ENCODE data around the gene PLK1. TPM values are rescaled to one million over a fixed set of nuclear protein-coding genes. Genes with fewer than 3 reads are reported as not detected.
"Not testable (repeated sequence)": the region's sequence is repeated elsewhere in the genome, so short reads cannot be mapped to it uniquely, and the experiment has no call there.

Gene PLK1
- polyA plus RNA-seq, 1 donor: 38.8 TPM

- DNase-seq: no peak
These were observed 30.8 kb downstream of the PLK1 start for GRCh38 chr16:23709536-23709935.

DNA sequence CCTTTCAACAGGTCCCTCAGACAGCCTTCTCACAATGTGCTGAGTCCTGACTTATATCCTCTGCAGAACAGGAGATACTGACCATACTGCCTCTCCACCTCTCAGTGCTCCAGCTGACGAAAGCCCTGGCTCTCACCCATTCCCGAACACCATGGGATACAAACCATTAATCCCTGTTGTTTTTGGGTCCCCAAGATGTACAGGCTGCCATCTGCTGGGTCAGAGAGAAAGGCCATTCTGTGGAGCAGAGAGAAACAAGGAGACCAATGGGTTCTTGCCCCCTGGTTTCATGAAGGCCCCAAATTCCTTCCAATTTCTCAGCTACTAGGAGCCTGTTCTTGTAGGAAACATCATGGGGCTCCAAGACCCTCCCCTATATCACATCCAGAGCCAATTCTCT lies 31.3 kb downstream of the PLK1 start:
- no peak for DNase-seq

GRCh38 chr16:23710504-23710903 lies 31.8 kb downstream of the PLK1 start:
- no peak for DNase-seq

DNA sequence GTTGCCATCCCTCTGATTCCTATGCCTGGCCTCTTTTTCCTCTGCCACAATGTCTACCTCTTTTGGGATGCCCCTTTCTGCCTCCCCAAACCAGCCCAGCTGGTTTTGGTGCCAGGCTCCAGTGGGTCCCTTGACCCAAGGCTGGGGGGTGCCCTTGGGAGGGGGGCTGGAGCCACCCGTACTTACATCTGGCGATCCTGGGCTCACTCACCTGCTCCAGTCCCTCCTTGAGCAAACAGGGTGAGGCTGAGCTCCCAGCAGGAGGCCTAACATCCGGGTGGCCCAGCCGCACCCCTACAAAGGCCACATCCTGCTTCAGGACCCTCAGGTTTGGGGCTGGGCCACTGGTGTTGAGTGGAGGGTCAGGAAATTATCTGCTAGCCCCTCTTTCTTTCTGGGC lies 33.1 kb downstream of the PLK1 start:
- no peak for DNase-seq

GRCh38 chr16:23712976-23713375 lies 34.3 kb downstream of the PLK1 start, which contains the start of gene ERN2:
Gene ERN2 (minus strand): TSS chr16:23713222. CDS start chr16:23713187, 35 bp downstream.
- no peak for DNase-seq

GRCh38 chr16:23716484-23716883 lies 37.8 kb downstream of the PLK1 start:
- DNase-seq: no peak

- not testable (repeated sequence) for DNase-seq
These were observed 44.0 kb downstream of the PLK1 start for GRCh38 chr16:23722613-23723240.

DNA sequence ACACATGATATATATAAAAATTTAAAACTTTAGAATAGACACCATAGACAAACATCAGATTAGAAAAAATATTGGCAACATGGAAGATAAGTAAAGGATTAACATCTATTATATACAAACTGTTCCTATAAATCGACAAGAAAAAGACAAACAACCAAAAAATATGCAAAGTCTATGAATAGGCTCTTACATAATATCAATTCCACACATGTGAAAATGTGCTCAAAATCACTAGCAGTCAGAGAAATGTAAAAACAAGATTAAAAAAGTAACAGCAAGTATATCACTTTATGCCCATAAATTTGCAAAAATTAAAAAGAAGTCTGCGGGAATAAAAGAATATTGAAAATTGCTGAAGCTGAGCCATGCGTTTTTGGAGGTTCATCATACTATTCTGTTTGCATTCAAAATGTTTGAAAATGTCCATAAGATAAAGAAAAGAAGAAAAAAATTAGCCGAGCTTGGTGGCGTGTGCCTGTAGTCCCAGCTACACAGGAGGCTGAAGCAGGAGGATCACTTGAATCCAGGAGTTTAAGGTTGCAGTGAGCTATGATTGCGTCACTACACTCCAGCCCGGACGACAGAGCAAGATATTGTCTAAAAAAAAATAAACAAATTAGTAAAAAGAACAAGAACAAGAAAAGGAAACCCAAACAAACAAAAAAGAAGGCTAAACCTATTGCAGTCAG lies 45.6 kb downstream of the PLK1 start:
- no peak for DNase-seq

GRCh38 chr16:23724785-23725131 lies 46.1 kb downstream of the PLK1 start:
- no peak for DNase-seq

DNA sequence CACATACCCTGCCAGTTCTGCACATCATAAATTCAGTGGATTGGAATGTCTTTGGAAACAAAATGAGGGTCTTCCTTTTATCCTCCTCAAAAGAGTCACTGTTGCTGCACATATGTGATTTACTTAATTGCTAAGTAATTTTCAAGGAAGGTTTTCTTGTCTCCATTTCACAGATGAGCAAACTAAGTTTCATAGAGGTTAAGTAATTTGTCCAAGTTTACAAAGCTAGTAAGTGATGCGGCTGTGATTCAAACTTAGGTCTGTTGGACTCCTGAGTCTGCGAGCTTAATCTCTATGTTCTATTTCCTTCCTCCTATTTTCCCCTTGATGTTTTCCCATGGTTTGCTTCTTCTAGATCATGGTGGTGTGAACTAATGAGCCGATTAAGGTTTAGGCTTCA lies 48.0 kb downstream of the PLK1 start:
- no peak for DNase-seq

DNA sequence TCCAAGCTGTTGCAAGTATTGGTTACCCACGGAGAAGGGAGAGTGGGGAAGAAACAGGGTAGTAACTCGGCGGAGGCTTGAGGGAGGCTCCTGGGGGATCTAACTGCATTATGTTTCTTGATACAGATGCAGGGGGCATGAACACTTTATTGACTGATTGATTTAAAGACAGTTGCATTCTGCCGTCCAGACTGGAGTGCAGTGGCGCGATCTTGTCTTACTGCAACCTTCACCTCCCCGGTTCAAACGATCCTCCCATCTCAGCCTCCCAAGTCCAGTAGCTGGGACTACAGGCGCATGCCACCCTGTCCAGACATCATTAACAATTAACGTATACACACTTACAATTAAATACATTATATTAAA lies 49.4 kb downstream of the PLK1 start:
- no peak for DNase-seq

DNA sequence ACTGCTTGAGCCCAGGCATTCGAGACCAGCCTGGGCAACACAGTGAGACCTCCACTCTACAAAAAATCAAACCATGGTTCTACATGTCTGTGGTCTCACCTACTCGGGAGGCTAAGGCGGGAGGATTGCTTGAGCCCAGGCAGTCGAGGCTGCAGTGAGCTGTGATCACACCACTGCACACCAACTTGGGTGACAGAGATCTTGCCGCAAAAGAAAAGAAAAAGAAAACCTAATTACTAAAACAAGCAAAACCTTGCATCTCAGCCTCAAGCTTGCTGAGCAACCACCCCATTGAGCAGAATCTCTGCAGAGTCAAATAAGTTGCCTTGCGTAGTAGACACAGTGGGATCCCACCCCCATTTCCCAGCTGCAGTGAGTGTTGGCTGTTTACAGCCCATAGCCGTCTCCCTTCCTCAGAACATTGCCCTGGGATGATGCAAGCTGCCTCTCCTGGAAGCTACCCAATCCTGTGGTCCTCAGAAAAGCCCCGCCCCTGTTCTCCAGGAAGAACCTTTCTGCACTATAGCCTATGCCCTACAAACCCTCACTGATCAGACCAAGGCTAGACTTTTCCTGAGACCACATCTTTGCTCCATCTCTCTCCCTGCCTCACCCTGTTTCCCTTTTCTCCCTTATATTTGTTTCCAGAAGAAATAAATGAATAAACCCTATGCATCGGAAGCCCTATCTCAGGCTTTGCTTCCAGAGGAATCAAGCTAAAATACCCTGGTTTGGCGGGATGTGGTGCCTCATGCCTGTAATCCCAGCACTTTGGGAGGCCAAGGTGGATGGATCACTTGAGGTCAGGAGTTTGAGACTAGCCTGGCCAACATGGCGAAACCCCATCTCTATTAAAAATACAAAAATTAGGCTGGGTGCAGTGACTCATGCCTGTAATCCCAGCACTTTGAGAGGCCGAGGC lies 51.1 kb downstream of the PLK1 start:
- no peak for DNase-seq

GRCh38 chr16:23734176-23734893 lies 55.6 kb downstream of the PLK1 start:
- no peak for DNase-seq

- not testable (repeated sequence) for DNase-seq
These were observed 58.8 kb downstream of the PLK1 start for GRCh38 chr16:23737423-23738028.

DNA sequence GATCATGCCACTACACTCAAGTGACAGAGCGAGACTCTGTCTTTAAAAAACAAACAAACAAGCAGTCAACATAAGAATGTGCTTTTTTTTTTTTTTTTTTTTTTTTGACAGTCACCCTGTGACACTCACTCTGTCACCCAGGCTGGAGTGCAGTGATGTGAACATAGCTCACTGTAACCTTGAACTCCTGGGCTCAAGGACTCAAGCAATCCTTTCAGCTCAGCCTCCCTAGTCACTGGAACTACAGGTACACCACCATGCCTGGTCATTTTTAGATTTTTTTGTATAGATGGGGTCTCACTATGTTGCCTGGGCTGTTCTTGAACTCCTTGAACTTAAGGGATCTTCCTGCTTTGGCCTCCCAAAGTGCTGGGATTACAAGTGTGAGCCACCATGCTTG lies 60.8 kb downstream of the PLK1 start:
- DNase-seq: no peak

Other genes starting within 250 kb of the PLK1 start
- gene COG7, start 225.7 kb upstream of the PLK1 start, polyA plus RNA-seq (ENCODE audit: insufficient read length): 39.4 TPM
- 165 TPM for gene GGA2, start 168.4 kb upstream of the PLK1 start, polyA plus RNA-seq (ENCODE audit: insufficient read length)
- gene EARS2, start 121.5 kb upstream of the PLK1 start, polyA plus RNA-seq (ENCODE audit: insufficient read length): 30.7 TPM
- gene UBFD1, start 121.2 kb upstream of the PLK1 start, polyA plus RNA-seq (ENCODE audit: insufficient read length): 82.7 TPM
- 87.2 TPM for gene NDUFAB1, start 82.6 kb upstream of the PLK1 start, polyA plus RNA-seq (ENCODE audit: insufficient read length)
- 24.6 TPM for gene PALB2, start 37.6 kb upstream of the PLK1 start, polyA plus RNA-seq (ENCODE audit: insufficient read length)
- gene DCTN5, start 37.4 kb upstream of the PLK1 start, polyA plus RNA-seq (ENCODE audit: insufficient read length): 78.7 TPM
- gene ERN2, start 34.3 kb downstream of the PLK1 start, polyA plus RNA-seq (ENCODE audit: insufficient read length): 0.47 TPM
- gene CHP2, start 76.1 kb downstream of the PLK1 start, polyA plus RNA-seq (ENCODE audit: insufficient read length): 1.0 TPM
- gene PRKCB, start 157.1 kb downstream of the PLK1 start, polyA plus RNA-seq (ENCODE audit: insufficient read length): 3.8 TPM